Immature natural killer cell (primary cell): Measurements from ENCODE around the gene ENO2. TPM values are rescaled to one million over a fixed set of nuclear protein-coding genes. Genes with fewer than 3 reads are reported as not detected.

ENCODE experiments used
- DNase-seq, 3 donors: peaks; one replicate each; pipeline ENCODE4 v3.0.0; 2022; ENCODE audit warnings: mixed read lengths in 1 of 3
- H3K27ac Mint-ChIP-seq, 6 donors: one replicate each; pipeline ENCODE4 v1.8.0; 2020; ENCODE audit warnings: mixed read lengths in 6 of 6, mild to moderate bottlenecking in 5 of 6, inconsistent platforms in 4 of 6, moderate library complexity in 3 of 6
- H3K27me3 Mint-ChIP-seq, 3 donors: one replicate each; pipeline ENCODE4 v1.8.0; 2020 to 2021; ENCODE audit warnings: low read depth in 3 of 3, mild to moderate bottlenecking in 3 of 3, mixed read lengths in 3 of 3, moderate library complexity in 3 of 3, inconsistent platforms in 1 of 3
- H3K36me3 Mint-ChIP-seq, 3 donors: one replicate each; pipeline ENCODE4 v1.8.0; 2020; ENCODE audit warnings: mixed read lengths in 3 of 3, inconsistent platforms in 2 of 3, mild to moderate bottlenecking in 2 of 3
- H3K4me1 Mint-ChIP-seq, 2 donors: one replicate each; pipeline ENCODE4 v1.8.0; 2020; ENCODE audit warnings: inconsistent platforms in 2 of 2, mild to moderate bottlenecking in 2 of 2, mixed read lengths in 2 of 2, moderate library complexity in 1 of 2
- H3K4me3 Mint-ChIP-seq, 5 donors: one replicate each; pipeline ENCODE4 v1.8.0; 2020; ENCODE audit warnings: mild to moderate bottlenecking in 5 of 5, mixed read lengths in 5 of 5, inconsistent platforms in 3 of 5, moderate library complexity in 3 of 5
- H3K9me3 Mint-ChIP-seq, 6 donors: one replicate each; pipeline ENCODE4 v1.8.0; 2020; ENCODE audit warnings: mild to moderate bottlenecking in 6 of 6, mixed read lengths in 6 of 6, inconsistent platforms in 4 of 6, moderate library complexity in 3 of 6
- polyA plus RNA-seq, 3 donors: library from polyadenylated mRNA; unstranded; fragments of 300-500 nt; fragmentation: Illumina TruSeq; gene quantifications; one replicate each; pipeline ENCODE4 v1.2.3, GENCODE V29; 2021

The ENO2 gene
- polyA plus RNA-seq, 3 donors from 2014 or later: 2.0 to 6.5 (median 3.8) TPM

GRCh38 chr12:6936636-6937480 lies 22.5 kb downstream of the ENO2 start:
- Mint-ChIP-seq H3K27me3 (peaks cover 0 to 1% (median 1%) of the 10 kb centered on the region in 3 donors), H3K36me3 (peaks cover 0 to 8% (median 0%) of the 10 kb centered on the region in 3 donors), H3K27ac (peak overlapping the region; percentile 69 to 87 (median 81)), H3K9me3 (no peaks in the 10 kb centered on the region), H3K4me3 (peak overlapping the region; percentile 67 to 85 (median 84)), H3K4me1 (peaks cover 20 to 21% of the 10 kb centered on the region in 2 donors)
- no peak for DNase-seq

GRCh38 chr12:6937481-6938352 lies 23.3 kb downstream of the ENO2 start:
- H3K4me1 Mint-ChIP-seq: peaks cover 23 to 28% of the 10 kb centered on the region in 2 donors
- H3K27me3 Mint-ChIP-seq: peaks cover 0 to 1% (median under 1%) of the 10 kb centered on the region in 3 donors
- DNase-seq: peak; percentile 91 to 94 (median 94)
- no peaks in the 10 kb centered on the region for H3K9me3 Mint-ChIP-seq
- peaks cover 0 to 8% (median 0%) of the 10 kb centered on the region in 3 donors for H3K36me3 Mint-ChIP-seq
- peak overlapping the region; percentile 77 to 85 (median 84) for H3K4me3 Mint-ChIP-seq
- H3K27ac Mint-ChIP-seq: peak overlapping the region; percentile 69 to 91 (median 86)

GRCh38 chr12:6938353-6939190 lies 24.2 kb downstream of the ENO2 start:
- H3K9me3 Mint-ChIP-seq: no peaks in the 10 kb centered on the region
- peaks cover 2 to 5% (median 4%) of the 10 kb centered on the region in 3 donors for H3K27me3 Mint-ChIP-seq
- H3K4me1 Mint-ChIP-seq: peaks cover 32 to 34% of the 10 kb centered on the region in 2 donors
- peaks cover 0 to 8% (median 0%) of the 10 kb centered on the region in 3 donors for H3K36me3 Mint-ChIP-seq
- no peak for DNase-seq
- peak overlapping the region in 4 of 5 donors; percentile 81 to 85 (median 84) for H3K4me3 Mint-ChIP-seq
- H3K27ac Mint-ChIP-seq: peak overlapping the region; percentile 69 to 91 (median 88)

GRCh38 chr12:6939191-6939540 lies 24.8 kb downstream of the ENO2 start:
- H3K27me3 Mint-ChIP-seq: peaks cover 6 to 11% (median 8%) of the 10 kb centered on the region in 3 donors
- DNase-seq: no peak
- peaks cover 38 to 40% of the 10 kb centered on the region in 2 donors for H3K4me1 Mint-ChIP-seq
- peaks cover 0 to 8% (median 0%) of the 10 kb centered on the region in 3 donors for H3K36me3 Mint-ChIP-seq
- peak overlapping the region in 5 of 6 donors; percentile 51 to 90 (median 82) for H3K27ac Mint-ChIP-seq
- peak overlapping the region in 4 of 5 donors; percentile 7 to 63 (median 26) for H3K4me3 Mint-ChIP-seq
- H3K9me3 Mint-ChIP-seq: no peaks in the 10 kb centered on the region

- Mint-ChIP-seq H3K4me1 (peaks cover 53 to 56% of the 10 kb centered on the region in 2 donors), H3K36me3 (no peaks in the 10 kb centered on the region), H3K4me3 (no peak overlapping the region), H3K27ac (no peak overlapping the region), H3K27me3 (peaks cover 8 to 16% (median 12%) of the 10 kb centered on the region in 3 donors), H3K9me3 (no peaks in the 10 kb centered on the region)
- no peak for DNase-seq
These were observed 26.9 kb downstream of the ENO2 start for GRCh38 chr12:6941267-6941666.

- Mint-ChIP-seq H3K27ac (peak overlapping the region in 2 of 6 donors; percentile 96 to 97), H3K36me3 (no peaks in the 10 kb centered on the region), H3K4me1 (peaks cover 53 to 56% of the 10 kb centered on the region in 2 donors), H3K9me3 (no peaks in the 10 kb centered on the region), H3K4me3 (no peak overlapping the region), H3K27me3 (peaks cover 8 to 17% (median 12%) of the 10 kb centered on the region in 3 donors)
- DNase-seq: no peak
These were observed 27.4 kb downstream of the ENO2 start for GRCh38 chr12:6941782-6942181.

- Mint-ChIP-seq H3K9me3 (no peaks in the 10 kb centered on the region), H3K27me3 (peaks cover 8 to 22% (median 12%) of the 10 kb centered on the region in 3 donors), H3K36me3 (no peaks in the 10 kb centered on the region), H3K27ac (peak overlapping the region; percentile 88 to 100 (median 96)), H3K4me1 (peaks cover 56 to 59% of the 10 kb centered on the region in 2 donors), H3K4me3 (peak overlapping the region in 3 of 5 donors; percentile 20 to 57 (median 21))
- no peak for DNase-seq
These were observed 27.9 kb downstream of the ENO2 start for GRCh38 chr12:6942331-6942665.

- peak in 2 of 3 donors; percentile 89 to 91 for DNase-seq
- Mint-ChIP-seq H3K27me3 (peaks cover 8 to 22% (median 12%) of the 10 kb centered on the region in 3 donors), H3K4me1 (peaks cover 60 to 64% of the 10 kb centered on the region in 2 donors), H3K9me3 (no peaks in the 10 kb centered on the region), H3K27ac (peak overlapping the region; percentile 95 to 100 (median 96)), H3K4me3 (peak overlapping the region; percentile 85 to 98 (median 93)), H3K36me3 (no peaks in the 10 kb centered on the region)
These were observed 29.0 kb downstream of the ENO2 start for GRCh38 chr12:6943389-6943721.

- Mint-ChIP-seq H3K27me3 (peaks cover 8 to 22% (median 13%) of the 10 kb centered on the region in 3 donors), H3K4me1 (peaks cover 65 to 69% of the 10 kb centered on the region in 2 donors), H3K36me3 (no peaks in the 10 kb centered on the region), H3K9me3 (no peaks in the 10 kb centered on the region), H3K4me3 (peak within 1 kb of the TSS; percentile 85 to 98 (median 93)), H3K27ac (peak within 1 kb of the TSS; percentile 95 to 100 (median 96))
- DNase-seq: peak in 2 of 3 donors; percentile 83 to 89
These were observed 29.5 kb downstream of the ENO2 start, which contains the start of the genes C12orf57 and RNU7-1 for GRCh38 chr12:6943722-6944380. Gene C12orf57 (plus strand): TSS chr12:6944022. CDS start chr12:6944122, 100 bp downstream. Gene RNU7-1 (plus strand): TSS chr12:6943816.

- Mint-ChIP-seq H3K36me3 (no peaks in the 10 kb centered on the region), H3K27me3 (peaks cover 8 to 26% (median 15%) of the 10 kb centered on the region in 3 donors), H3K9me3 (no peaks in the 10 kb centered on the region), H3K4me1 (peaks cover 70% of the 10 kb centered on the region in 2 donors), H3K4me3 (peak overlapping the region; percentile 85 to 98 (median 93)), H3K27ac (peak overlapping the region; percentile 95 to 100 (median 96))
- peak; percentile 82 to 85 (median 83) for DNase-seq
These were observed 30.2 kb downstream of the ENO2 start for GRCh38 chr12:6944381-6945186.

- H3K4me1 Mint-ChIP-seq: peaks cover 80% of the 10 kb centered on the region in 2 donors
- DNase-seq: no peak
- H3K36me3 Mint-ChIP-seq: no peaks in the 10 kb centered on the region
- H3K4me3 Mint-ChIP-seq: peak overlapping the region; percentile 85 to 98 (median 93)
- peak overlapping the region in 5 of 6 donors; percentile 31 to 100 (median 95) for H3K27ac Mint-ChIP-seq
- peaks cover 8 to 25% (median 15%) of the 10 kb centered on the region in 3 donors for H3K27me3 Mint-ChIP-seq
- no peaks in the 10 kb centered on the region for H3K9me3 Mint-ChIP-seq
These were observed 31.2 kb downstream of the ENO2 start for GRCh38 chr12:6945613-6946012.
